Left kidney (tissue), 2 donors: ENCODE measurements around the gene TAF1B. TPM values are rescaled to one million over a fixed set of nuclear protein-coding genes. Genes with fewer than 3 reads are reported as not detected.

Experiments
- DNase-seq: peaks from one replicate; pipeline ENCODE4 v3.0.0-alpha.2; 2013
- polyA plus RNA-seq: library from polyadenylated mRNA; unstranded; fragments of 120-200 nt; gene quantifications from one replicate; pipeline ENCODE4 v1.2.1, GENCODE V29; 2013; ENCODE audit not compliant: insufficient read length

TAF1B gene
- polyA plus RNA-seq, 1 donor = 38.7 TPM

DNA sequence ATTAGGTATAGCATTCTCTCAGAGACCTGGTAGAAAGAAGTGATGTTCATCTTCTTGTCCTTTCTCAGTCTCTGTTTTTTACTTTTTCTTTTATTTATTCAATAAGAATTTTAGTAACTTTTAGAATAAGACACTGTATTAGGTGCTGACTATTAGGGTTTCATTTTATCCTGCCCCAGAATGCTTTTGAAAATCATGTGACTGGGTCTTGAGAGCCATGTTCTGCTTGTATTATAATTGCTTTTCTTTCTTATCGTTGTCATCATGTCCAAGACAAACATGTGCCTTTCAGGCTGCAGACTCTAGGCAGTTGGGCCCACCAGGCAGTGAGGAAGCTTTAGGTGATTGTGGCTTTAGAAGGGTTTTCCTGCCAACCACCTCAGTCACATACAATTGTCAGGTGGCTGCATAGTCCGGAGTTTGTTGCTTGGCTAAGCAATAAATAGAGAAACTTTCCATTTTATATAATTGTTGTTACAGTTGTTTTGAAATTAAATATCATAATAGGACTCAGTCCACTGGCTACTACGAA lies 123.3 kb downstream of the TAF1B start:
- no peak for DNase-seq

- no peak for DNase-seq
Measured at GRCh38 chr2:9967053-9967775, 123.9 kb downstream of the TAF1B start.

DNA sequence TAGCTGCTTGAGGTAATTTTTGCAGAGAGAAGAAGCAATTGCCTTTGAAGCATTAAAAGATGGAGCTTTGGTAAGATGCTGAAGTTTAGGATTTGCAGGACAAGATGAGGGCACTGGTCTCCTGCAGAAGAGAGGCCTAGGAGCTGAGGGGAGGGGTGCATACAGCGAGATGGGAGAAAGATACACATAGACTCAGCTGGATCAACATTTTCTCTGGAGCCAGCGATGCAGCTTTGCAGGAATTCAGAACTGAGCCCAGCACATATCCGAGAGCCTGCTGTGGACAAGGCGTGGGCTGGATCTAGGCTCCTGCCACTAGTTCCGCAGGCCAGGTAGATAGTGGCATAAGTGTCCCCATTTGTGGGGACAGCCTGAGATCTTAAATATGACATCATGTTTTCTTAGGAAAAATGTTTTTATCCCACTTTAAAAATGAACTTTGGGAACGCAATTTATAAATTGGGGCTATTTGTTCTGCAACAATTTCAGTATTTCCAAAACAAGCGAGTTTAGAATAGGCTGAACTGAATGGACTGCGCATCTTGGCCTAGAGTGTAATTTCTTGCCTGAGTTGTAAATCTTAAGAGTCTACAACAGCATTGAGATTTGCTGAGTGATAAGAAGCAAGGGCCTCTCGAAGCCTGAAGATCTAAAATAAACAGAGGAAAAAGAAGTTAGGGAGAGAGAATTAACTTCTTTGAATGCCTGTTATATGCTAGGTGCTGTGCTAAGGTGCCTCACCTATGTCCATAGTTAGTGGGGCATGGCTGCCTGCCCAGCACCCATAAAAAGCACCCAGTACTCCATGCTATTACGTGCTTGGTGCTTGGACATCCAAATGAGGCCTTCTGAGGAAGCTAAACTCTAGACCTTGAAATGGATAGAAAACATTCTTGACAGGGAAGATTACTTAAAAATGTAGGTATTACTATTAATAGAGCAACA lies 125.6 kb downstream of the TAF1B start:
- DNase-seq = no peak

DNA sequence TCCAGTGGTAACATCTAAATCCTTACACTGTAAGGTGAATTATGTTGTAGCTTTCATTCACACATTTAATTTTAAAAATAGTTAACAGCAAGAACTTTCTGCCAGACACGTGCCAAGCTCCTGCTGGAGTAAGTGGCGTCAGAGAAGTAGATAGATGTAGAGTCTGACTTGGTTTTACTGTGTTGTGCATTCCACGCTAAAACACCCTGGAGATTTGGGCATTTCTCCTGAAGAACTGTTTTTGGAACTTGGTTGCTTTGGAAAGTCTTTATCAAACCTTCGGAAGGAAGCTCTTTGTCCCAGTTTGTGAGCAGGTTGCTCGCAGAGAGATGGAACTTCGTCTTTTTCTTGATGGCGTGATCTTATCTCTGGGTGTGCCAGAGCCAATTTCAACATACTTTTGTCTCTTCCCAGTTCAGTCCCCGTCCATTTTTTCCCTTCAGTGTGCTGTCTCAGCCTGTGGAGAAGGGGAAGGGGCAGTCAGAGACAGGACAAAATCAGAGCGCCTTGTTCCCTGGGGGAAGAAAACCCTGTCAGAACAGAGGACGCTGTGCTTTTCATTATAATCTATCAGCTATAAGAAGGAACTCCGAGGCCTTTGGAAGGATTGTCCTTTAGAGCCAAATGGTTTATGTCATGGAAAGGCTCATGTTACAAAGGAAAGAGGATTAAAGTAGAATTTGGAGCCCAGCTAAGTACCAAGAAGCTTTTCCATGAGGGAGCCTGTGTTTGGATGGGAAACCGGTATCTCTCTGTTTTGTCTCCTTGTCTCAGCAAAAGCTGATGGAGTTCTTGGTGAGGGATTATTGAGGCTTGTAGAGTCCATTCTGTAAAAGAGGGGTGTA lies 127.1 kb downstream of the TAF1B start:
- no peak for DNase-seq

DNA sequence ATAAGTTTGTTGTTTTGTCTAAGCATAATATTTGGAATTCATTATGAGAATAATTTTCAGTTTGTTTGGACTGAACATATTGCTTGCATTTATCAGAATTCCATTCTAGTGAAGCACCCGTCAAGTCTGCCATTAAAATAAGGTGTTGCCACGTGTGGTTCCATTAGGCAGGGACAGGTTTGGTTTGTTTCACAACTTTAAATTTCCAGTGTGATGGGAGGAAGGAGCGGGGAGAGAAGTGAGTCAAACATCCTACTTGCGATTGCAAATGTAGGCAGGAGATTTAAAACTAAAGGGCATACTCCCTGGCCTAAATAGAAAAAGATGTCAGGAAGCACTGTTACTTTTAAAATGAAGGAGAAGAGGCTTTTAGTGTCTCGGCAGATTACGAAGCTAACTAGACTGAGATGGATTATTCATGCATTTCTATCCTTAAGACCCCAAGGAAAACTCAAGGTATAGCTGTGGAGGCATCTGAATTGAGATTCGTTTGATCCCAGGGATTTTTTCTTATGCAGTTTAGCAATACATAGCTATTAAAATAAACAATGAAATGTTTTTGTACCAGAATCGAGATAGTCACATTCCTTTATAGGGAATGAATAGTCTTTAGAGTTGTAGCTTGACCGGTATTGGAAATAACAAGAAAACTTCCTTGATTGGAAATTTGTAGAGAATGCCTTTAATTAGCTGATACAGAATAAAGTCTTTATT lies 128.0 kb downstream of the TAF1B start:
- DNase-seq = no peak

DNA sequence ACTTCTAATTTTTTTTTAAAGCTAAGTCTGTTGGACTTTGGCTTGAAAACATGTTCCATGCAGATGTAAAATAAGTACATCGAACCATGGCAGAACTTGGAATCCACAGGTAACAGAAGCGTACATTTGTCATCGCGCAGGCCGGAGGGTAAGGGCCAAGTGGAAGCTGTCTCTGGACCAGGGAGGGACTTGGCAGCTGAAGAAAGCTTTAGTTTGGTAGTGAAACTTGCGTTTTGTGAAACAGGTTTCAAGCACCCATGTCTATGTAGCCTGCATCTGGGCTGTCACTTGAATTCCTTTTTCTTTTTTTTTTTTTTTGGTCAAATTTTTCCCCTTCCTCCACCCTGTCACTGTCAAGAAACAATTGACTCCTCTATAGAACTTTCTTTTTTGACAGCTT lies 128.6 kb downstream of the TAF1B start:
- DNase-seq = no peak

DNA sequence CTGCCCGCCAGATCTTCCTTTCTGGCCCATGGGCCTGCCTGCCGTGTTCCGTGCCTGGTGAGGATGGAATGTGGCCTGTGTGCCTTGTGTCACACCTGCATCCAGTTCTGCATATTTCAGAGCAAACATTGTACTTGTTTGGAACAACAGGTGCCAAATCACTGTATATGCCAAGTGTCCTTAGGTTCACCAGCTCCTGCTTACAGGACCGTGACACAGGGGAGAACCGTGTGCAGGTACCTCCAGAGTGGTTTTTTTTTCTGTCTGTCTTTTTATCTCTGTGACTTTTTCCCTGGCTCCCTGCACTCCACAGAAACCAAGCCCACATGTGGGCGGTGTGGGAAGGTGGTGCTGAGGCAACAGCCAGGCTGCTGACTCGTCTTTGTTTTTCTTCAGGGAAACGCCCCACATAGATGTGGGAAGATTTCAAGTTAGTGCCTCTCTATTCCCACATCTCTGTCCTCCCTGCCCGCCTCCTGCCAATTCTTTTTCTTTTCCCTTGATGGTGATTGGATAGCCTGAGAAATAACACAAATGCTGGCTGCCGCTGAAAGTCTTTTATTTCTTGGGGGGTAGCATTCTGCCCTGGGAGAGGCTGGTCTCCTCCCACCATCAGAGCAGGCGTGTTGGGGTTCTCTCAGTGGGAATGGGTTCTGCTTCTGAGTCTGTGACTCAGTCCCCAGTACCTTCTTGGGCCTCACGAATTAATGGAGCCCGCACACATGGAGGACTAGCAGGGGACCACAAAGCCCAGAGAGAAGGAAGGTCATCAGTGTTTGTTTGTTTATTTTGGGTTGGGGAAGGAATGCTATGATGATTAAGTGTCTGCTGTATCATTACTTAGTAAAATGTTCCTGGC lies 129.6 kb downstream of the TAF1B start:
- DNase-seq = no peak

GRCh38 chr2:9973690-9974089 lies 130.4 kb downstream of the TAF1B start:
- no peak for DNase-seq

- DNase-seq = no peak
Measured at GRCh38 chr2:9974343-9974742, 131.1 kb downstream of the TAF1B start.

GRCh38 chr2:9975328-9975727 lies 132.1 kb downstream of the TAF1B start:
- no peak for DNase-seq

DNA sequence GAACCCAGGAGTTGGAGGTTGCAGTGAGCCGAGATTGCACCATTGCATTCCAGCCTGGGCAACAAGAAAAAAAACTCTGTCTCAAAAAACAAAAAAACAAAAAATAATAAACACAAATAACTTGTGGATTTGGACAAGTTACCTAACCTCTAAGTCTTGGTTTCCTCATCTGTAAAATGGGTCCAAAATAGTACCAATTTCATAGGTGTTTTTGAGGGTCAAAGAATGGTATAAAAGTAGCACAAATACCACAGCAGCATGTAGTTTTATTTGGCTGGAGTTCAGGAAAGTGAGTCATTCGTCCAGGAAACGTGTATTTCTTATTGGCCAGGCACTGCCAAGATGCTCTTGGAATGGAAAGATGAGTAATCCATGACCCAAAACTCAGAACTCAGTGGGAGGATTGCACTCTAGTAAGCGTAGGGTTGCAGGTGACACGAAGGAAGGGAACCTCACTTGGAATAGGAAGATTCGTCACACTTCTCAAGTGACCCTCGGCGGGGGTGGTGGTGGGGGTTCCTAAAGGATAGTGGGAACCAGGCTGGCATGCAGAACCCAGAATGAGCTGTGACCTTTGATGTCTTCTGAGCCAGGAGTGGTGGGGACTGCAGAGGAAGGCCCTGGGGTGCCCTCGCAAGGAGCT lies 132.7 kb downstream of the TAF1B start:
- DNase-seq = no peak

- no peak for DNase-seq
Measured at GRCh38 chr2:9979977-9980376, 136.7 kb downstream of the TAF1B start.

DNA sequence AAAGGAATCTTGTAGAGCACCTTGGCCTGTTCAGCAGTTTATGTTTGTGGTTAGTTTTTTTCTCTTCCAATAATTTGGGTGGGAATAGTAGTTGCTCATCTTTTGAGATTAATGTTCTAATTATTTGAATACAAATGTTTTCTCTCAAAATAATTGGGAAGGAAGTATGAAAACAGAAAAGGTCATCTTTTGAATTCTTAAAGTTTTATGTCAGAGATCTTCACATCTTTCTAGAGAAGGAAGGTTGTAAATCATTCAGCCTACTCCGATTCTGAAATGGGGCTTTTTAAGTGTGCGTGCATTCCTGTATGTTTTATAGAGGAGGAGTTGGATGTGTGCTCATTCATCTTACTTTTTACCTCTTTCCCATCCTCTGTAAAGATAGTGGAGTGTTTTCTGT lies 137.2 kb downstream of the TAF1B start:
- no peak for DNase-seq

DNA sequence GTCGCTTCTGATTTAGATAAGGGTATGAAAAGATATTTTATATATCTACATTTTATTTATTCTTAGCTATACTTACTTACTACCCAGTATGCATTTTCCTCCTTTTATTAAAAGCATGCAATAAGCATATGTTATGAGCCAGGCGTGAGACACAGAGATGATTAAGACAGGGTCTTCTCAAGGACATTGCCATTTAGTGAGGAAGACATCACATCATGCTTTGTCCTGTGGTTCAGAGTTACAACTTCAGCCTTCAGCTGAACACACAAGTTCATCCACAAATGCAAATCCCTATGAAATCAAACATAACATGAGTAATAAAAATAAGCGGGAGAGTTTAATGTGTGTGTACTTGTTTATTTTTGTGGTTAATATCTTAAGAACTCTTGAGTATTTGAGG lies 138.4 kb downstream of the TAF1B start:
- DNase-seq = no peak

- DNase-seq = no peak
Measured at GRCh38 chr2:9982248-9982647, 139.0 kb downstream of the TAF1B start.

- no peak for DNase-seq
Measured at GRCh38 chr2:9982891-9983290, 139.6 kb downstream of the TAF1B start.

- DNase-seq = no peak
Measured at GRCh38 chr2:9983401-9984216, 140.3 kb downstream of the TAF1B start.
